GM19452 (cell line): ENCODE measurements around the gene ARHGAP42.

ENCODE experiments used
- ATAC-seq: cut with Tn5 transposase; IDR thresholded peaks from one replicate; pipeline ENCODE4 v1.9.1; 2021; ENCODE audit not compliant: unreplicated experiment

The ARHGAP42 gene

GRCh38 chr11:100948936-100949335 is 261.8 kb downstream of the ARHGAP42 start:
- ATAC-seq = no peak

GRCh38 chr11:100949443-100949842 is 262.4 kb downstream of the ARHGAP42 start:
- ATAC-seq = no peak

GRCh38 chr11:100955318-100955717 is 268.2 kb downstream of the ARHGAP42 start:
- no peak for ATAC-seq

- no peak for ATAC-seq
Measured at GRCh38 chr11:100956351-100956750, 269.3 kb downstream of the ARHGAP42 start.

- ATAC-seq = no peak
Measured at GRCh38 chr11:100957499-100957898, 270.4 kb downstream of the ARHGAP42 start.

- no peak for ATAC-seq
Measured at GRCh38 chr11:100961633-100962032, 274.5 kb downstream of the ARHGAP42 start.

GRCh38 chr11:100963375-100963774 is 276.3 kb downstream of the ARHGAP42 start:
- ATAC-seq = no peak

- ATAC-seq = no peak
Measured at GRCh38 chr11:100964435-100964834, 277.3 kb downstream of the ARHGAP42 start.

- no peak for ATAC-seq
Measured at GRCh38 chr11:100965346-100965745, 278.3 kb downstream of the ARHGAP42 start.

GRCh38 chr11:100966366-100966765 is 279.3 kb downstream of the ARHGAP42 start:
- ATAC-seq = no peak

GRCh38 chr11:100969008-100969407 is 281.9 kb downstream of the ARHGAP42 start:
- ATAC-seq = no peak

GRCh38 chr11:100970283-100971164 is 283.4 kb downstream of the ARHGAP42 start:
- no peak for ATAC-seq

- ATAC-seq = no peak
Measured at GRCh38 chr11:100972046-100972445, 285.0 kb downstream of the ARHGAP42 start.

- no peak for ATAC-seq
Measured at GRCh38 chr11:100978442-100978841, 291.4 kb downstream of the ARHGAP42 start.

- no peak for ATAC-seq
Measured at GRCh38 chr11:100978939-100979338, 291.9 kb downstream of the ARHGAP42 start.

GRCh38 chr11:100980156-100980555 is 293.1 kb downstream of the ARHGAP42 start:
- no peak for ATAC-seq

GRCh38 chr11:100981196-100981824 is 294.2 kb downstream of the ARHGAP42 start:
- no peak for ATAC-seq

GRCh38 chr11:100984668-100985067 is 297.6 kb downstream of the ARHGAP42 start:
- peak; percentile 67 for ATAC-seq

- no peak for ATAC-seq
Measured at GRCh38 chr11:100990931-100991330, 303.8 kb downstream of the ARHGAP42 start.

GRCh38 chr11:100991541-100991940 is 304.5 kb downstream of the ARHGAP42 start:
- ATAC-seq = no peak

- ATAC-seq = no peak
Measured at GRCh38 chr11:100994966-100995365, 307.9 kb downstream of the ARHGAP42 start.

GRCh38 chr11:100999756-101000155 is 312.7 kb downstream of the ARHGAP42 start:
- ATAC-seq = no peak
